Astrocyte (in vitro differentiated cells and primary cell): ENCODE measurements around the gene CDKN1B. TPM values are rescaled to one million over a fixed set of nuclear protein-coding genes. Genes with fewer than 3 reads are reported as not detected.

Source experiments
- DNase-seq: peaks from one replicate; pipeline ENCODE4 v3.0.0-alpha.2; 2010; ENCODE audit warnings: low read depth
- FAIRE-seq: peaks from 2 replicates; lab custom pipeline; 2011; peaks lifted over from hg19 to GRCh38; lab: Jason Lieb, UNC
- H2AFZ ChIP-seq: 2 replicates; pipeline ENCODE4 v1.6.0; 2012; ENCODE audit warnings: low read depth, low read length, inconsistent platforms
- H3K27ac ChIP-seq: 2 replicates; pipeline ENCODE4 v1.5.1; 2011; ENCODE audit warnings: low read depth, low read length, inconsistent platforms
- H3K27me3 ChIP-seq: 2 replicates; pipeline ENCODE4 v1.6.0; 2011; ENCODE audit warnings: low read length, inconsistent platforms; ENCODE audit not compliant: insufficient read depth
- H3K36me3 ChIP-seq: 2 replicates; pipeline ENCODE4 v1.5.1; 2011; ENCODE audit warnings: low read length, inconsistent platforms; ENCODE audit not compliant: insufficient read depth
- H3K4me1 ChIP-seq: 2 replicates; pipeline ENCODE4 v1.5.1; 2011; ENCODE audit warnings: low read length, inconsistent platforms; ENCODE audit not compliant: insufficient read depth
- H3K4me2 ChIP-seq: 2 replicates; pipeline ENCODE4 v1.6.0; 2012; ENCODE audit warnings: low read length, inconsistent platforms
- H3K4me3 ChIP-seq: 2 replicates; pipeline ENCODE4 v1.5.1; 2011; ENCODE audit warnings: low read depth, mild to moderate bottlenecking, low read length, inconsistent platforms; ENCODE audit not compliant: insufficient read depth
- H3K79me2 ChIP-seq: 2 replicates; pipeline ENCODE4 v1.6.0; 2012; ENCODE audit warnings: mild to moderate bottlenecking, low read length, inconsistent platforms; ENCODE audit not compliant: insufficient read depth
- H3K9ac ChIP-seq: 2 replicates; pipeline ENCODE4 v1.6.0; 2012; ENCODE audit warnings: mild to moderate bottlenecking, low read length, inconsistent platforms
- H3K9me3 ChIP-seq: 2 replicates; pipeline ENCODE4 v1.5.1; 2012; ENCODE audit warnings: low read depth, mild to moderate bottlenecking, low read length, inconsistent platforms; ENCODE audit not compliant: insufficient read depth
- H4K20me1 ChIP-seq: 2 replicates; pipeline ENCODE4 v1.6.0; 2012; ENCODE audit warnings: low read length, inconsistent platforms; ENCODE audit not compliant: insufficient read depth
- H3K27ac Mint-ChIP-seq: one replicate; pipeline ENCODE4 v1.8.0; 2021; ENCODE audit warnings: mild to moderate bottlenecking, mixed read lengths; ENCODE audit not compliant: unreplicated experiment
- H3K27me3 Mint-ChIP-seq: one replicate; pipeline ENCODE4 v1.8.0; 2021; ENCODE audit warnings: low read depth, mixed read lengths; ENCODE audit not compliant: unreplicated experiment
- H3K36me3 Mint-ChIP-seq: one replicate; pipeline ENCODE4 v1.8.0; 2021; ENCODE audit warnings: low read depth, mixed read lengths; ENCODE audit not compliant: unreplicated experiment
- H3K4me1 Mint-ChIP-seq: one replicate; pipeline ENCODE4 v1.8.0; 2021; ENCODE audit warnings: low read depth, mixed read lengths; ENCODE audit not compliant: unreplicated experiment
- H3K4me3 Mint-ChIP-seq: one replicate; pipeline ENCODE4 v1.8.0; 2021; ENCODE audit warnings: mild to moderate bottlenecking, moderate library complexity, mixed read lengths; ENCODE audit not compliant: unreplicated experiment
- H3K9me3 Mint-ChIP-seq: one replicate; pipeline ENCODE4 v1.8.0; 2021; ENCODE audit warnings: mild to moderate bottlenecking, mixed read lengths; ENCODE audit not compliant: unreplicated experiment
- CTCF ChIP-seq: IDR thresholded peaks from 2 replicates; pipeline ENCODE4 v1.5.1; 2011; ENCODE audit warnings: low read depth, mild to moderate bottlenecking, inconsistent platforms, low read length, moderate library complexity; ENCODE audit not compliant: insufficient read depth
- EZH2 ChIP-seq: IDR thresholded peaks from 2 replicates; pipeline ENCODE4 v1.6.1; 2012; ENCODE audit warnings: mild to moderate bottlenecking, low read length, inconsistent platforms; ENCODE audit not compliant: insufficient read depth
- total RNA-seq: library from RNA; stranded (reverse); gene quantifications from 2 replicates; pipeline ENCODE4 v1.2.1, GENCODE V29; 2021

The CDKN1B gene
- total RNA-seq, 1 donor from 2014 or later = 13.4 TPM

- FAIRE-seq = no peak
- H3K36me3 ChIP-seq = no peaks in the 10 kb centered on the region
- Mint-ChIP-seq H3K9me3 (no peaks in the 10 kb centered on the region), H3K27ac (no peak overlapping the region), H3K36me3 (no peaks in the 10 kb centered on the region), H3K4me3 (no peak overlapping the region), H3K27me3 (no peaks in the 10 kb centered on the region), H3K4me1 (peaks cover 10% of the 10 kb centered on the region)
- no peak for DNase-seq
- H3K9me3 ChIP-seq = peaks cover 3% of the 10 kb centered on the region
- TF ChIP-seq CTCF = no peak
- no peak for TF ChIP-seq EZH2
- no peak overlapping the region for H3K4me3 ChIP-seq
- no peak overlapping the region for H3K27ac ChIP-seq
- H3K9ac ChIP-seq = no peak overlapping the region
- H3K79me2 ChIP-seq = peaks cover 46% of the 10 kb centered on the region
- H3K4me1 ChIP-seq = peaks cover 28% of the 10 kb centered on the region
- H4K20me1 ChIP-seq = no peaks in the 10 kb centered on the region
- no peaks in the 10 kb centered on the region for H3K27me3 ChIP-seq
- H3K4me2 ChIP-seq = no peak overlapping the region
- no peak overlapping the region for H2AFZ ChIP-seq
Measured at GRCh38 chr12:12733118-12733517, 15.9 kb downstream of the CDKN1B start.

- DNase-seq (peak; percentile 76), FAIRE-seq (no peak)
- Mint-ChIP-seq H3K36me3 (no peaks in the 10 kb centered on the region), H3K27ac (no peak overlapping the region), H3K4me3 (no peak overlapping the region), H3K9me3 (no peaks in the 10 kb centered on the region), H3K27me3 (no peaks in the 10 kb centered on the region), H3K4me1 (peaks cover 10% of the 10 kb centered on the region)
- peaks cover 36% of the 10 kb centered on the region for H3K79me2 ChIP-seq
- peaks cover 3% of the 10 kb centered on the region for H3K9me3 ChIP-seq
- H3K36me3 ChIP-seq = no peaks in the 10 kb centered on the region
- peaks cover 28% of the 10 kb centered on the region for H3K4me1 ChIP-seq
- TF ChIP-seq CTCF = no peak
- TF ChIP-seq EZH2 = no peak
- peak overlapping the region; percentile 70 for H3K4me2 ChIP-seq
- H3K27ac ChIP-seq = peak overlapping the region; percentile 62
- H3K9ac ChIP-seq = peak overlapping the region; percentile 69
- no peak overlapping the region for H2AFZ ChIP-seq
- no peaks in the 10 kb centered on the region for H4K20me1 ChIP-seq
- no peak overlapping the region for H3K4me3 ChIP-seq
- H3K27me3 ChIP-seq = no peaks in the 10 kb centered on the region
Measured at GRCh38 chr12:12734054-12734453, 16.9 kb downstream of the CDKN1B start.

GRCh38 chr12:12734561-12735071, 17.4 kb downstream of the CDKN1B start:
- peaks cover 33% of the 10 kb centered on the region for H3K79me2 ChIP-seq
- peak overlapping the region; percentile 80 for H3K27ac Mint-ChIP-seq
- no peak for TF ChIP-seq EZH2
- no peak for TF ChIP-seq CTCF
- no peaks in the 10 kb centered on the region for H3K36me3 ChIP-seq
- no peak overlapping the region for H3K4me3 ChIP-seq
- H3K9me3 ChIP-seq = peaks cover 3% of the 10 kb centered on the region
- H3K4me1 ChIP-seq = peaks cover 28% of the 10 kb centered on the region
- H3K9me3 Mint-ChIP-seq = no peaks in the 10 kb centered on the region
- H3K27me3 ChIP-seq = no peaks in the 10 kb centered on the region
- H3K9ac ChIP-seq = peak overlapping the region; percentile 69
- peaks cover 10% of the 10 kb centered on the region for H3K4me1 Mint-ChIP-seq
- no peaks in the 10 kb centered on the region for H4K20me1 ChIP-seq
- H3K36me3 Mint-ChIP-seq = no peaks in the 10 kb centered on the region
- no peaks in the 10 kb centered on the region for H3K27me3 Mint-ChIP-seq
- peak overlapping the region; percentile 61 for H2AFZ ChIP-seq
- no peak overlapping the region for H3K4me3 Mint-ChIP-seq
- FAIRE-seq (no peak), DNase-seq (peak; percentile 84)
- H3K4me2 ChIP-seq = peak overlapping the region; percentile 70
- peak overlapping the region; percentile 62 for H3K27ac ChIP-seq
